Epithelial cell of proximal tubule (primary cell): ENCODE data around the gene CIITA. TPM values are rescaled to one million over a fixed set of nuclear protein-coding genes. Genes with fewer than 3 reads are reported as not detected.

Experiments
- DNase-seq: peaks from one replicate; pipeline ENCODE4 v3.0.0-alpha.2; 2011; ENCODE audit warnings: low read depth
- H3K4me3 ChIP-seq: 2 replicates; pipeline ENCODE4 v1.5.1; 2011; ENCODE audit warnings: low read depth, mild to moderate bottlenecking, low read length
- CTCF ChIP-seq: conservative IDR thresholded peaks from 2 replicates; pipeline ENCODE4 v1.5.1; 2012; ENCODE audit warnings: low read depth, mild to moderate bottlenecking, low read length
- total RNA-seq: library from RNA; depleted of rRNA; stranded (reverse); fragments of >200 nt; gene quantifications from 2 replicates; pipeline ENCODE4 v1.2.3, GENCODE V29; 2015

CIITA gene
- total RNA-seq, 1 donor from 2014 or later, result not detected

- no peak for DNase-seq
- no peak overlapping the region for H3K4me3 ChIP-seq
- TF ChIP-seq CTCF, result no peak
Measured at GRCh38 chr16:10840703-10841102, 36.3 kb upstream of the CIITA start.

GRCh38 chr16:10846213-10846998 lies 30.6 kb upstream of the CIITA start:
- no peak for TF ChIP-seq CTCF
- DNase-seq, result no peak

DNA sequence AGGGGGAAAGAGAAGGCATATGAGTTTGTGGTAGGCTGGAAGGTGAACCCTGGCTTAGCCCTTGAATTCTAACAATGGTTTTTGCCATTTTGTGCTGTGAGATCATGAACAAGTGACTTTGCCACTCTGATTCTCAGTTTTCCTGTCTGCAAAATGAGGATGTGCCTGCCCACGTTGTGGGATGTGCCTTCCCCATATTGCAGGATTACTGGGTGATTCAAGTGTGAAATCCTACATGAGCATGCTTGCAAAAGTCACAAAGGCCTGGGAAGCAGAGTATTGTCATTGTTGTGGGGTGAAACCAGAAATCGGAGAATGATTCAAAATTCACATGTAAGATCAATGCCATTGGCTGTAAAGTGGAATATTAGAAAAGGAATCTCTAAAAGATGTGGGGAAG lies 29.8 kb upstream of the CIITA start:
- DNase-seq, result no peak
- H3K4me3 ChIP-seq, result no peak overlapping the region
- TF ChIP-seq CTCF, result no peak

More at GRCh38 chr16:10846213-10846998, 30.6 kb upstream of the CIITA start:
- H3K4me3 ChIP-seq, result no peak overlapping the region

DNA sequence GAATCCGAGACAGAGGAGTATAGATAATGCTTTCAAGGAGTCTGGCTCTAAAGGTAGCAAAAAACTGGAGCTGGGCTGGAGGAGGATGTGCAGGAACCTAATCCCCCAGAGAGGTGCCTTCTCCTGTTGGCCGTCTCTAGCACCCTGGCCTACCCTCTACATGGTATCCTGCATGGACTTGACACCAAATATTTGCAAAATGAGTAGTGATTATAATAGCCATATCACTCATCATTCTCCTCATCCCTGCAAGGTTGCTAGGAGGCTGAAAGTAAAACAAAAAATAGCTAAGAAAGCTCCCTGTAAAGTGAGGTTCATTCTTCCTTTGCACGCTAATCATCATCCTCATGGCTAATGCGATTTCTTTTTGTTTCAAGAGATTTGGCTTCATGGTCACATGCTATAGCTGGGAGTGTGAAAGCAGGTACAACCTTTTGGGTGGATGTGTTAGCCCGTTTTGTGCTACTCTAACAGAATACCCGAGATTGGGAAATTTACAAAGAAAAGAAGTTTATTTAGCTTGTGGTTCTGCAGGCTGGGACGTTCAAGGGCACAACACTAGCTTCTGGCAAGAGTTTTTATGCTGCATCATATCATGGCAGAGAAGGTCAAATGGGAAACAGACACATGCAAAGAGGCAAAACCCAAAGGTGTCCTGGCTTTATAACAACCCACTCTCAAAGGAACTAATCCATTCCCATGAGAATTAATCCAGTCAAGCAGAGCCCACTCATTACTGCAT lies 27.1 kb upstream of the CIITA start:
- H3K4me3 ChIP-seq, result no peak overlapping the region
- TF ChIP-seq CTCF, result no peak
- no peak for DNase-seq

- no peak overlapping the region for H3K4me3 ChIP-seq
- TF ChIP-seq CTCF, result no peak
- no peak for DNase-seq
Measured at GRCh38 chr16:10850478-10850850, 26.5 kb upstream of the CIITA start.

GRCh38 chr16:10851512-10851911 lies 25.5 kb upstream of the CIITA start:
- no peak for TF ChIP-seq CTCF
- DNase-seq, result no peak
- no peak overlapping the region for H3K4me3 ChIP-seq
